ENCODE measurements around the gene IDH1.
"Not testable (repeated sequence)": the region's sequence is repeated elsewhere in the genome, so short reads cannot be mapped to it uniquely, and the experiment has no call there.

The IDH1 gene

GRCh38 chr2:208221873-208222272 lies 33.0 kb downstream of the IDH1 start:
- DNase-seq (ENCODE audit: low spot score): not testable (repeated sequence)

DNA sequence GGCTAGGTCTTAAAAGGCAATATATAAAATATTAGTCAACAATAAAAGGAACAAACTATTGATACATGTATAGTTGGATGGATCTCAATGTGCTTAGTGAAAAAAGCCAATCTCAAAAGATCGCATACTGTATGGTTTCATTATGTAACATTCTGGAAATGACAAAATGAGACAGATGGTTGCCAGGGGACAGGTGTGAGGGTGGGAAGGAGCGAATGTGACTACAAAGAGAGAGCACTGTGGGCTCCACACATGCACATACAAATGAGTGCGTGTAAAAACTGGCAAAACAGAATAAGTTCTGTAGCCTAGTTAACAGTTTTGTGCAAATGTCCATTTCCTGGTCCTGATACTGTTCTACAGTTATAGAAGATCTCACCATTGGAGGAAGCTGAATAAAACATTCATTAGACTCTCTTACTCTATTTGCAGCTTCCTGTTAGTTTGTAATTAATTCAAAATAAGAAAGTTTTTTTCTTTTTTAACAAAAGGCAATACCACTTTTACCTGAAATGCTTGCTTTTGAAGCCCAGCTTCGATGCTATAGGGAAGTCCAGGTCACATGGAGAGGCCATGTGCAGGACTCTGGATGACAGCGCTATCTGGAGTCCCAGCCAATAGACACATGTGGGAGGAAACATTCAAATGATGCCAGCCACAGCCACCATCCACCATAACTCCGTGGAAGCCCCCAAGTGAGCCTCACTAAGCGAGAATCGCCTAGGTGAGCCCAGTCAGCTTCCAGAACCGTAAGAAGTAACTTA lies 44.0 kb downstream of the IDH1 start:
- DNase-seq (ENCODE audit: low spot score): no peak

- no peak for DNase-seq (ENCODE audit: low spot score)
These were observed 46.4 kb downstream of the IDH1 start for GRCh38 chr2:208208335-208209085.

GRCh38 chr2:208207769-208208168 lies 47.1 kb downstream of the IDH1 start:
- no peak for DNase-seq (ENCODE audit: low spot score)

- no peak for DNase-seq (ENCODE audit: low spot score)
These were observed 50.7 kb downstream of the IDH1 start for GRCh38 chr2:208204166-208204565.

GRCh38 chr2:208195531-208195930 lies 59.3 kb downstream of the IDH1 start:
- no peak for DNase-seq (ENCODE audit: low spot score)

DNA sequence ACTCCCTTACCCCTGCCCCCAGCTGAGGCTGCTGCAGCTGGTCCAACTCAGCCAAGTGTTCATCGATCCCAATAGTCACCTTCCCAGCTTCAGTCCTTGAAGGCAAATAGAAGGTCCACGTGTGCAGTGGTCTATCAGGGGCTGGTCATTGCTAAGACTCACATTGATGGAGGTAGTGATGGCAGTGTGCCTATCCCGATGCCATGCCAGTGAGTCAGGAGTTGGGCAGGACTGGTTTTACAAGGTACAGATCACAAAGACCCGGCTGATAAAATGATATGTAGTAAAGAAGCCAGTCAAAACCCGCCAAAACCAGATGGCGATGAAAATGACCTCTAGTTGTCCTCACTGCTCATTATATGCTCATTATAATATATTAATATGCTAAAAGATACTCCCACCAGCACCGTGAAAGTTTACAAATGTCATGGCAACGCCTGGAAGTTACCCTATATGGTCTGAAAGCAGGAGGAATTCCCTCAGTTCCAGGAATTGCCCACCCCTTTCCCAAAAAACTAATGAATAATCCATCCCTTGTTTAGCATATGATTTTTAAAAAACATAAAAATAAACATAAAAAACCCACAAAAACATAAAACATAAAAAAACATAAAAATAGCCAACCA lies 62.1 kb downstream of the IDH1 start:
- DNase-seq (ENCODE audit: low spot score): no peak

GRCh38 chr2:208189810-208190503 lies 64.9 kb downstream of the IDH1 start, which contains the start of gene C2orf80:
TSS of gene C2orf80 (minus strand) at chr2:208190030. CDS start at chr2:208186986, 3,044 bp downstream.
- DNase-seq (ENCODE audit: low spot score): no peak

DNA sequence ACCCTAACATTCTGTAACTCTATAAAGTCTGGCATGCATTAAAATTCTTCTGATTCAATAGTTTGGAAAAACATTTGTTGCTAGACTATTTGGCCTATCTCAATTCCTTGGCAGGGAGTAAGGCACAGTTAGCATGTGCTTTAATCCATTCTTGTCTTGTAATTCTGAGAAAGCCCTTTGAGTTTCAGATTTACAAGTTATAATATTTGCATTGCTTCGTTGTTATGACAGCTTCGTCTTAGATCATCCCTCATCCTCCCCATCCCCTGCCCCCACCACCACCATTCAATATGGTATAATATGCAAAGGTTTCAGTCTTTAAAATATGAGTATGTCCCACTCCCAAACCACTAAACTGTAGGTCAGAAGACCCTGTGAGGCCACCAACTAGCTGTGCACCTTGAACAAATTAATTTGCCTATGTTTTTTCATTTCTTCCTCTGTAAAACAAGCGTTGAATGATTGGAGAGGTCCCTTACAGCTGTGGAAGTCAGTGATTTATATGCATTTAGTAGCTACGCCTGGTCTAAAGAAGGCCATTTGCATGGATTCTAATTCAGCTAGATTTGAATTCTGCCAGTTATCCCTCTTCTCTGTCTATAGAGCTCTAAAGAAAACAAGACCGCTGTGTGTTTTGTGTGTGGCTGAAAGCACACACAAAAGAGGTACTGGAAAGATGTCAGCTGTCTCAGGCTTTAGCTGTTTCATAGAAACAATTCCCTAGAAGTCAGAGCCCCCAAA lies 65.6 kb downstream of the IDH1 start:
- DNase-seq (ENCODE audit: low spot score): no peak

DNA sequence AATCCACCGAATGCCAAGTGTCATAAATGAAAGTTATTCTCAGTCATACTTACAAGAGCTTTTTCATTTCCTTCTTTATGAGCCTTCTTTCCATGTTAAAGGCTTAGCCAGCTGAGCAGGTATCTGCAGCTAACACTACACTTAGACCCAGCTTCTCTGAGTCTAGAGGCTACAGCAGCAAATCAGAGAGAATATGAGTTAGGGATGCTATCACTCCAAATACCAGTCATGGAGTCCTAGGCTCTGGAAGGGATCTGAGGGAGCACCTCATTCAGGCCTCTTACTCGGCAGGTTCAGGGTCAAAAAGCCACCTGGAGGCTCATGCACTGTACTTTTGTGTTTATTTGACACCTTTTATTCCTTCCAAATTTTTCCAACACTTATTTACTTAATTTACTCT lies 68.0 kb downstream of the IDH1 start:
- no peak for DNase-seq (ENCODE audit: low spot score)

GRCh38 chr2:208186465-208186864 lies 68.4 kb downstream of the IDH1 start:
- DNase-seq (ENCODE audit: low spot score): no peak
